Upper lobe of left lung (tissue), 4 donors: Measurements from ENCODE around the gene ZBED5.

ENCODE experiments used
- CTCF ChIP-seq, 6 experiments: fragments of 450-650 bp in 4 of 6; fragments of 200-600 bp in 2 of 6; sonication (generic) in 2 of 6; IDR thresholded peaks; one replicate each; pipeline ENCODE4 v1.5.1; 2016 to 2019; ENCODE audit warnings: antibody characterized with exemption in 6 of 6
- EP300 ChIP-seq, 4 donors: sonication (generic); formaldehyde crosslinking; IDR thresholded peaks; one replicate each; pipeline ENCODE4 v1.5.1; 2017; ENCODE audit warnings: antibody characterized with exemption in 4 of 4, control low read depth in 2 of 4
- POLR2A ChIP-seq, 4 donors: fragments of 450-650 bp; IDR thresholded peaks; one replicate each; pipeline ENCODE4 v1.5.1; 2016 to 2017; ENCODE audit warnings: antibody characterized with exemption in 4 of 4, mild to moderate bottlenecking in 2 of 4
- POLR2AphosphoS5 ChIP-seq, 2 donors: sonication (generic); formaldehyde crosslinking; IDR thresholded peaks; one replicate each; pipeline ENCODE4 v1.5.1; 2017; ENCODE audit warnings: antibody characterized with exemption in 2 of 2

GRCh38 chr11:10898003-10898762 is 40.3 kb upstream of the ZBED5 start:
- TF ChIP-seq POLR2A (IDR thresholded peaks at IDR 0.05) (no peak), CTCF (IDR thresholded peaks at IDR 0.05) (no peak), POLR2AphosphoS5 (IDR thresholded peaks at IDR 0.05) (no peak), EP300 (IDR thresholded peaks at IDR 0.05) (no peak)
